Measurements from ENCODE around the gene ZBED5.
"Not testable (repeated sequence)": the region's sequence is repeated elsewhere in the genome, so short reads cannot be mapped to it uniquely, and the experiment has no call there.

The ZBED5 gene

GRCh38 chr11:10838083-10838482, 19.8 kb downstream of the ZBED5 start:
- DNase-seq (ENCODE audit: low read depth in 2 of 2) = no peak

GRCh38 chr11:10836884-10837283, 21.0 kb downstream of the ZBED5 start:
- DNase-seq (ENCODE audit: low read depth in 2 of 2) = not testable (repeated sequence)

GRCh38 chr11:10829139-10829538, 28.7 kb downstream of the ZBED5 start:
- no peak for DNase-seq (ENCODE audit: low read depth in 2 of 2)

- DNase-seq (ENCODE audit: low read depth in 2 of 2) = no peak
Observed at GRCh38 chr11:10828402-10828801, 29.5 kb downstream of the ZBED5 start.

- DNase-seq (ENCODE audit: low read depth in 2 of 2) = no peak
Observed at GRCh38 chr11:10824888-10825287, 33.0 kb downstream of the ZBED5 start.

- no peak for DNase-seq (ENCODE audit: low read depth in 2 of 2)
Observed at GRCh38 chr11:10823152-10823579, 34.7 kb downstream of the ZBED5 start.

GRCh38 chr11:10822491-10822890, 35.4 kb downstream of the ZBED5 start:
- not testable (repeated sequence) for DNase-seq (ENCODE audit: low read depth in 2 of 2)

- DNase-seq (ENCODE audit: low read depth in 2 of 2) = no peak
Observed at GRCh38 chr11:10818594-10818993, 39.3 kb downstream of the ZBED5 start.

GRCh38 chr11:10813945-10814344, 43.9 kb downstream of the ZBED5 start:
- no peak for DNase-seq (ENCODE audit: low read depth in 2 of 2)

- DNase-seq (ENCODE audit: low read depth in 2 of 2) = no peak
Observed at GRCh38 chr11:10809373-10810160, 48.3 kb downstream of the ZBED5 start.

GRCh38 chr11:10808553-10809372, 49.1 kb downstream of the ZBED5 start, which contains the start of gene EIF4G2:
Gene EIF4G2, minus strand, starts transcription at chr11:10808926.
- DNase-seq (ENCODE audit: low read depth in 2 of 2) = peak; percentile 97

GRCh38 chr11:10808235-10808552, 49.7 kb downstream of the ZBED5 start:
- DNase-seq (ENCODE audit: low read depth in 2 of 2) = no peak

GRCh38 chr11:10807493-10808234, 50.2 kb downstream of the ZBED5 start:
- DNase-seq (ENCODE audit: low read depth in 2 of 2) = peak in 1 of 2 donors; percentile 17

GRCh38 chr11:10806206-10806605, 51.6 kb downstream of the ZBED5 start:
- no peak for DNase-seq (ENCODE audit: low read depth in 2 of 2)

- no peak for DNase-seq (ENCODE audit: low read depth in 2 of 2)
Observed at GRCh38 chr11:10805741-10806140, 52.1 kb downstream of the ZBED5 start.

- DNase-seq (ENCODE audit: low read depth in 2 of 2) = no peak
Observed at GRCh38 chr11:10803676-10804075, 54.2 kb downstream of the ZBED5 start.
